Breast epithelium (tissue), 3 donors: ENCODE results near the gene VPS35.
"Not testable (repeated sequence)": the region's sequence is repeated elsewhere in the genome, so short reads cannot be mapped to it uniquely, and the experiment has no call there.

Source experiments
- CTCF ChIP-seq, 3 donors: fragments of 450-650 bp; IDR thresholded peaks; one replicate each; pipeline ENCODE4 v1.5.1; 2016 to 2017; ENCODE audit warnings: antibody characterized with exemption in 3 of 3, mild to moderate bottlenecking in 3 of 3, moderate library complexity in 3 of 3
- POLR2AphosphoS5 ChIP-seq, 3 donors: sonication (generic); formaldehyde crosslinking; IDR thresholded peaks; one replicate each; pipeline ENCODE4 v1.6.1; 2017; ENCODE audit warnings: antibody characterized with exemption in 3 of 3

- not testable (repeated sequence) for TF ChIP-seq CTCF, POLR2AphosphoS5 (IDR thresholded peaks at IDR 0.05)
These were observed 11.0 kb downstream of the VPS35 start for GRCh38 chr16:46677943-46678342.
